ACC112 (cell line): ENCODE measurements around the gene NRP1.

Experiments used
- H2AFZ ChIP-seq: fragments of 200-600 bp; sonication (generic); one replicate; pipeline ENCODE4 v1.6.0; 2017; ENCODE audit warnings: antibody characterized with exemption, low read length; ENCODE audit not compliant: unreplicated experiment
- H3K27ac ChIP-seq: fragments of 200-600 bp; sonication (generic); 2 replicates; pipeline ENCODE4 v1.5.1; 2014; ENCODE audit warnings: low read depth, mild to moderate bottlenecking, antibody characterized with exemption, low read length, moderate library complexity
- H3K27me3 ChIP-seq: fragments of 200-600 bp; sonication (generic); 2 replicates; pipeline ENCODE4 v1.6.1; 2014; ENCODE audit warnings: mild to moderate bottlenecking, antibody characterized with exemption, low read length, moderate library complexity, mixed read lengths; ENCODE audit not compliant: insufficient read depth
- H3K36me3 ChIP-seq: fragments of 200-600 bp; sonication (generic); 2 replicates; pipeline ENCODE4 v1.6.1; 2016; ENCODE audit warnings: mild to moderate bottlenecking, antibody characterized with exemption, low read length, moderate library complexity, mixed read lengths; ENCODE audit not compliant: insufficient read depth
- H3K4me1 ChIP-seq: fragments of 200-600 bp; sonication (generic); one replicate; pipeline ENCODE4 v1.6.1; 2016; ENCODE audit warnings: low read length, mixed read lengths; ENCODE audit not compliant: insufficient read depth, unreplicated experiment, control insufficient read depth
- H3K4me3 ChIP-seq: fragments of 200-600 bp; sonication (generic); 2 replicates; pipeline ENCODE4 v1.5.1; 2014; ENCODE audit warnings: mild to moderate bottlenecking, low read depth, low read length
- H3K79me2 ChIP-seq: fragments of 200-600 bp; sonication (generic); one replicate; pipeline ENCODE4 v1.6.0; 2016; ENCODE audit warnings: low read length; ENCODE audit not compliant: control insufficient read depth, unreplicated experiment, insufficient read depth

The NRP1 gene

GRCh38 chr10:33216661-33217427, 117.6 kb downstream of the NRP1 start:
- peak overlapping the region; percentile 92 for H3K27ac ChIP-seq
- peaks cover 77% of the 10 kb centered on the region for H3K4me1 ChIP-seq
- peaks cover 61% of the 10 kb centered on the region for H3K36me3 ChIP-seq
- no peaks in the 10 kb centered on the region for H3K27me3 ChIP-seq
- 0 out of 2 replicates have a peak overlapping the region, but pooled peaks have one; percentile 12 for H3K4me3 ChIP-seq
- H2AFZ ChIP-seq: no peak overlapping the region
- peaks cover 22% of the 10 kb centered on the region for H3K79me2 ChIP-seq

GRCh38 chr10:33215635-33216034, 118.8 kb downstream of the NRP1 start:
- Histone ChIP-seq H2AFZ (no peak overlapping the region), H3K27me3 (no peaks in the 10 kb centered on the region), H3K4me1 (peaks cover 87% of the 10 kb centered on the region), H3K27ac (peak overlapping the region; percentile 92), H3K4me3 (no peak overlapping the region), H3K36me3 (peaks cover 60% of the 10 kb centered on the region), H3K79me2 (peaks cover 19% of the 10 kb centered on the region)

GRCh38 chr10:33215154-33215553, 119.3 kb downstream of the NRP1 start:
- Histone ChIP-seq H3K27ac (peak overlapping the region; percentile 92), H3K27me3 (no peaks in the 10 kb centered on the region), H3K4me3 (no peak overlapping the region), H3K79me2 (peaks cover 19% of the 10 kb centered on the region), H3K4me1 (peaks cover 83% of the 10 kb centered on the region), H2AFZ (no peak overlapping the region), H3K36me3 (peaks cover 65% of the 10 kb centered on the region)

- H3K36me3 ChIP-seq: peaks cover 63% of the 10 kb centered on the region
- H3K27me3 ChIP-seq: no peaks in the 10 kb centered on the region
- H3K27ac ChIP-seq: peak overlapping the region; percentile 92
- peak overlapping the region; percentile 5; the same call in 1 of the 2 replicates for H3K4me3 ChIP-seq
- H3K79me2 ChIP-seq: peaks cover 19% of the 10 kb centered on the region
- H2AFZ ChIP-seq: no peak overlapping the region
- peaks cover 75% of the 10 kb centered on the region for H3K4me1 ChIP-seq
These were observed 120.3 kb downstream of the NRP1 start for GRCh38 chr10:33214174-33214573.

GRCh38 chr10:33212061-33212748, 122.3 kb downstream of the NRP1 start:
- Histone ChIP-seq H3K27me3 (no peaks in the 10 kb centered on the region), H3K36me3 (peaks cover 69% of the 10 kb centered on the region), H3K4me1 (peaks cover 59% of the 10 kb centered on the region), H3K4me3 (peak overlapping the region; percentile 12; the same call in 1 of the 2 replicates), H3K27ac (peak overlapping the region; percentile 92), H3K79me2 (peaks cover 19% of the 10 kb centered on the region), H2AFZ (no peak overlapping the region)

GRCh38 chr10:33211106-33211878, 123.2 kb downstream of the NRP1 start:
- Histone ChIP-seq H3K4me3 (peak overlapping the region; percentile 12; the same call in 1 of the 2 replicates), H3K27ac (peak overlapping the region; percentile 92), H3K36me3 (peaks cover 78% of the 10 kb centered on the region), H3K4me1 (peaks cover 50% of the 10 kb centered on the region), H3K27me3 (no peaks in the 10 kb centered on the region), H3K79me2 (peaks cover 19% of the 10 kb centered on the region), H2AFZ (no peak overlapping the region)

- peaks cover 80% of the 10 kb centered on the region for H3K36me3 ChIP-seq
- H3K27ac ChIP-seq: peak overlapping the region; percentile 92; the same call in 1 of the 2 replicates
- H2AFZ ChIP-seq: no peak overlapping the region
- H3K27me3 ChIP-seq: no peaks in the 10 kb centered on the region
- no peak overlapping the region for H3K4me3 ChIP-seq
- H3K79me2 ChIP-seq: peaks cover 15% of the 10 kb centered on the region
- peaks cover 36% of the 10 kb centered on the region for H3K4me1 ChIP-seq
These were observed 124.7 kb downstream of the NRP1 start for GRCh38 chr10:33209802-33210201.

GRCh38 chr10:33208166-33208565, 126.3 kb downstream of the NRP1 start:
- Histone ChIP-seq H3K4me1 (peaks cover 21% of the 10 kb centered on the region), H2AFZ (no peak overlapping the region), H3K27me3 (no peaks in the 10 kb centered on the region), H3K79me2 (peaks cover 5% of the 10 kb centered on the region), H3K36me3 (peaks cover 72% of the 10 kb centered on the region), H3K4me3 (no peak overlapping the region), H3K27ac (no peak overlapping the region)

- Histone ChIP-seq H3K36me3 (peaks cover 78% of the 10 kb centered on the region), H3K4me1 (no peaks in the 10 kb centered on the region), H3K4me3 (no peak overlapping the region), H3K79me2 (no peaks in the 10 kb centered on the region), H2AFZ (no peak overlapping the region), H3K27ac (no peak overlapping the region), H3K27me3 (no peaks in the 10 kb centered on the region)
These were observed 130.4 kb downstream of the NRP1 start for GRCh38 chr10:33204031-33204430.

- Histone ChIP-seq H3K4me1 (peaks cover 6% of the 10 kb centered on the region), H3K27me3 (no peaks in the 10 kb centered on the region), H2AFZ (no peak overlapping the region), H3K79me2 (no peaks in the 10 kb centered on the region), H3K4me3 (no peak overlapping the region), H3K36me3 (peaks cover 73% of the 10 kb centered on the region), H3K27ac (0 out of 2 replicates have a peak overlapping the region, but pooled peaks have one; percentile 3)
These were observed 132.5 kb downstream of the NRP1 start for GRCh38 chr10:33201971-33202370.
